A673 (cell line): ENCODE data around the gene CKAP2L. TPM values are rescaled to one million over a fixed set of nuclear protein-coding genes. Genes with fewer than 3 reads are reported as not detected.

Experiments used
- BruUV-seq: library from RNA; stranded (reverse); fragments of 400-500 nt; replicated peaks from 2 replicates; lab custom pipeline; 2021; lab: Mats Ljungman, UMichigan
- CTCF ChIA-PET: fragments of 300-600 bp; sonication (Branson Sonifier 250); formaldehyde crosslinking; loops from one replicate; lab custom pipeline; 2022; ENCODE audit warnings: antibody characterized with exemption; lab: Charles Lee
- POLR2A ChIA-PET: fragments of 300-600 bp; sonication (Branson Sonifier 250); formaldehyde crosslinking; loops from one replicate; lab custom pipeline; 2022; ENCODE audit warnings: antibody characterized with exemption; ENCODE audit not compliant: low non-redundant PET; lab: Charles Lee
- DNase-seq: peaks from one replicate; pipeline ENCODE4 v3.0.0-alpha.2; 2015; ENCODE audit warnings: low spot score
- H3K27ac ChIP-seq: fragments of 200-600 bp; sonication (generic); 2 replicates; pipeline ENCODE4 v1.5.1; 2016; ENCODE audit warnings: mixed run types, low read depth, mild to moderate bottlenecking, mixed read lengths, antibody characterized with exemption, low read length; ENCODE audit not compliant: poor library complexity, severe bottlenecking
- H3K27me3 ChIP-seq: fragments of 200-600 bp; sonication (generic); replicated peaks from 2 replicates; pipeline ENCODE4 v1.6.1; 2017; ENCODE audit warnings: mixed run types, low read depth, mild to moderate bottlenecking, mixed read lengths, antibody characterized with exemption, low read length; ENCODE audit not compliant: insufficient read depth, poor library complexity
- H3K36me3 ChIP-seq: fragments of 200-600 bp; sonication (generic); 2 replicates; pipeline ENCODE4 v1.6.1; 2016; ENCODE audit warnings: mixed run types, mild to moderate bottlenecking, mixed read lengths, antibody characterized with exemption, low read length; ENCODE audit not compliant: insufficient read depth, poor library complexity, severe bottlenecking
- H3K4me1 ChIP-seq: fragments of 200-600 bp; sonication (generic); 2 replicates; pipeline ENCODE4 v1.6.1; 2017; ENCODE audit warnings: mixed run types, mild to moderate bottlenecking, mixed read lengths, antibody characterized with exemption, low read length; ENCODE audit not compliant: insufficient read depth, poor library complexity, severe bottlenecking
- H3K4me3 ChIP-seq: fragments of 200-600 bp; sonication (generic); 2 replicates; pipeline ENCODE4 v1.5.1; 2016; ENCODE audit warnings: low read depth, mixed run types, mild to moderate bottlenecking, mixed read lengths, low read length; ENCODE audit not compliant: poor library complexity, severe bottlenecking
- H3K9me3 ChIP-seq: fragments of 200-600 bp; sonication (generic); 2 replicates; pipeline ENCODE4 v1.6.1; 2016; ENCODE audit warnings: mixed run types, low read depth, mild to moderate bottlenecking, mixed read lengths, antibody characterized with exemption, low read length; ENCODE audit not compliant: poor library complexity, severe bottlenecking
- CTCF ChIP-seq: fragments of 300-800, 200-600 bp; sonication (generic); conservative IDR thresholded peaks from 2 replicates; pipeline ENCODE4 v1.5.1; 2017; ENCODE audit warnings: low read depth, mild to moderate bottlenecking, antibody characterized with exemption, low read length, moderate library complexity, mixed read lengths
- EZH2 ChIP-seq: fragments of 200-600 bp; sonication (generic); IDR thresholded peaks from 2 replicates; pipeline ENCODE4 v1.6.1; 2017; ENCODE audit warnings: borderline replicate concordance, low read depth, mild to moderate bottlenecking, mixed read lengths, antibody characterized with exemption, low read length; ENCODE audit not compliant: poor library complexity, severe bottlenecking
- intact Hi-C: fragments of 100-400 bp; cut with micrococcal nuclease; formaldehyde crosslinking; loops from one replicate; pipeline ENCODE4 v1.10.0; 2022; ENCODE audit not compliant: unreplicated experiment
- total RNA-seq: library from RNA; stranded (reverse); gene quantifications from 2 replicates; pipeline ENCODE4 v1.2.3, GENCODE V29; 2021

CKAP2L gene
- total RNA-seq, 1 experiment from 2014 or later = 49.6 TPM

GRCh38 chr2:112749755-112750559, 14.5 kb downstream of the CKAP2L start:
- H3K4me1 ChIP-seq = no peaks in the 10 kb centered on the region
- CTCF ChIA-PET = interaction anchor here (0.5 to 3.7 kb wide), 5 partner anchors 135 to 210 kb away, joined by 3 to 39 read pairs (median 7); no protein-coding TSS in a partner anchor

GRCh38 chr2:112740527-112740926, 23.9 kb downstream of the CKAP2L start:
- CTCF ChIA-PET = no interaction called here
- POLR2A ChIA-PET = no interaction called here
- peaks cover 84% of the 10 kb centered on the region for H3K36me3 ChIP-seq
- H3K4me1 ChIP-seq = no peaks in the 10 kb centered on the region
- H3K27ac ChIP-seq = no peak overlapping the region
- no peak overlapping the region for H3K4me3 ChIP-seq
- no TSS peak for BruUV-seq
- no peaks in the 10 kb centered on the region for H3K9me3 ChIP-seq
- TF ChIP-seq EZH2 = no peak
- TF ChIP-seq CTCF = no peak
- intact Hi-C loops = no loop called here
- H3K27me3 ChIP-seq = no peaks in the 10 kb centered on the region
- DNase-seq = no peak

More at GRCh38 chr2:112749755-112750559, 14.5 kb downstream of the CKAP2L start:
- Histone ChIP-seq H3K36me3 (peaks cover 84% of the 10 kb centered on the region), H3K27ac (no peak overlapping the region), H3K27me3 (no peaks in the 10 kb centered on the region), H3K4me3 (no peak overlapping the region), H3K9me3 (no peaks in the 10 kb centered on the region)
- TF ChIP-seq CTCF = peak; percentile 94
- no peak for TF ChIP-seq EZH2
- DNase-seq = peak; percentile 80
- intact Hi-C loops = loop anchor here (1.0 kb wide), 1 partner anchor 191 kb away; no protein-coding TSS in a partner anchor
- BruUV-seq = no TSS peak
- POLR2A ChIA-PET = no interaction called here

- CTCF ChIA-PET = interaction anchor here (0.7 kb wide), 1 partner anchor 127 kb away, joined by 3 read pairs; no protein-coding TSS in a partner anchor
- no peak overlapping the region for H3K4me3 ChIP-seq
- no TSS peak for BruUV-seq
- TF ChIP-seq EZH2 (no peak), CTCF (no peak)
- H3K27me3 ChIP-seq = no peaks in the 10 kb centered on the region
- DNase-seq = no peak
- no peaks in the 10 kb centered on the region for H3K9me3 ChIP-seq
- intact Hi-C loops = no loop called here
- POLR2A ChIA-PET = no interaction called here
- H3K27ac ChIP-seq = no peak overlapping the region
- H3K36me3 ChIP-seq = peaks cover 58% of the 10 kb centered on the region
- no peaks in the 10 kb centered on the region for H3K4me1 ChIP-seq
These were observed 26.7 kb downstream of the CKAP2L start for GRCh38 chr2:112737542-112738232.
